Trophoblast cell (in vitro differentiated cells and primary cell): Measurements from ENCODE around the gene PRKCE.

Experiments
- DNase-seq, 2 donors: peaks; one replicate each; pipeline ENCODE4 v3.0.0-alpha.2; 2016
- H2AFZ ChIP-seq: 2 replicates; pipeline ENCODE4 v1.6.1; 2013; ENCODE audit warnings: low read length, moderate library complexity, mild to moderate bottlenecking; ENCODE audit not compliant: insufficient read depth, poor library complexity
- H2AK5ac ChIP-seq: 2 replicates; pipeline ENCODE4 v1.6.1; 2013; ENCODE audit warnings: mild to moderate bottlenecking, low read length
- H2BK120ac ChIP-seq: 2 replicates; pipeline ENCODE4 v1.6.1; 2013; ENCODE audit warnings: low read length, mild to moderate bottlenecking, moderate library complexity; ENCODE audit not compliant: insufficient read depth, poor library complexity
- H2BK12ac ChIP-seq: 2 replicates; pipeline ENCODE4 v1.6.1; 2013; ENCODE audit warnings: mild to moderate bottlenecking, low read length, moderate library complexity
- H2BK5ac ChIP-seq: 2 replicates; pipeline ENCODE4 v1.6.1; 2013; ENCODE audit warnings: low read length, low read depth, moderate library complexity, mild to moderate bottlenecking; ENCODE audit not compliant: poor library complexity
- H3K14ac ChIP-seq: 2 replicates; pipeline ENCODE4 v1.6.1; 2013; ENCODE audit warnings: mild to moderate bottlenecking, low read length
- H3K18ac ChIP-seq: 2 replicates; pipeline ENCODE4 v1.6.1; 2013; ENCODE audit warnings: mild to moderate bottlenecking, low read length
- H3K23ac ChIP-seq: 2 replicates; pipeline ENCODE4 v1.6.1; 2013; ENCODE audit warnings: low read length
- H3K27ac ChIP-seq: 2 replicates; pipeline ENCODE4 v1.5.1; 2013; ENCODE audit warnings: low read depth, mild to moderate bottlenecking, inconsistent platforms, low read length, moderate library complexity
- H3K27me3 ChIP-seq: 2 replicates; pipeline ENCODE4 v1.6.1; 2013; ENCODE audit warnings: inconsistent platforms, mild to moderate bottlenecking, low read length, moderate library complexity; ENCODE audit not compliant: insufficient read depth
- H3K36me3 ChIP-seq, 2 experiments: 1 replicate in 1 of 2; 2 replicates in 1 of 2; pipeline ENCODE4 v1.6.1; 2013; ENCODE audit warnings: low read length in 2 of 2, mild to moderate bottlenecking in 2 of 2, moderate library complexity in 1 of 2; ENCODE audit not compliant: insufficient read depth in 2 of 2, control insufficient read depth in 1 of 2
- H3K4ac ChIP-seq: 2 replicates; pipeline ENCODE4 v1.6.1; 2013; ENCODE audit warnings: low read depth, mild to moderate bottlenecking, low read length, moderate library complexity
- H3K4me1 ChIP-seq, 2 experiments: 1 replicate in 1 of 2; 2 replicates in 1 of 2; pipeline ENCODE4 v1.6.1; 2013; ENCODE audit warnings: low read length in 2 of 2, mild to moderate bottlenecking in 2 of 2, moderate library complexity in 1 of 2; ENCODE audit not compliant: insufficient read depth in 2 of 2, control insufficient read depth in 1 of 2
- H3K4me2 ChIP-seq: 2 replicates; pipeline ENCODE4 v1.6.1; 2013; ENCODE audit warnings: inconsistent platforms, mild to moderate bottlenecking, low read length, moderate library complexity
- H3K4me3 ChIP-seq: 2 replicates; pipeline ENCODE4 v1.5.1; 2013; ENCODE audit warnings: mild to moderate bottlenecking, low read depth, low read length, inconsistent platforms
- H3K79me1 ChIP-seq: one replicate; pipeline ENCODE4 v1.6.1; 2013; ENCODE audit warnings: low read length
- H3K79me2 ChIP-seq: 2 replicates; pipeline ENCODE4 v1.6.1; 2013; ENCODE audit warnings: low read length, mild to moderate bottlenecking; ENCODE audit not compliant: control insufficient read depth, insufficient read depth, poor library complexity
- H3K9ac ChIP-seq: 2 replicates; pipeline ENCODE4 v1.6.1; 2013; ENCODE audit warnings: mild to moderate bottlenecking, low read length
- H3K9me3 ChIP-seq: 2 replicates; pipeline ENCODE4 v1.6.1; 2013; ENCODE audit warnings: low read depth, mild to moderate bottlenecking, control low read depth, inconsistent platforms, low read length; ENCODE audit not compliant: insufficient read depth
- H4K12ac ChIP-seq: 2 replicates; pipeline ENCODE4 v1.6.1; 2013; ENCODE audit warnings: low read depth, mild to moderate bottlenecking, low read length, moderate library complexity
- H4K8ac ChIP-seq: 2 replicates; pipeline ENCODE4 v1.6.1; 2013; ENCODE audit warnings: low read depth, mild to moderate bottlenecking, low read length, moderate library complexity
- H4K91ac ChIP-seq: one replicate; pipeline ENCODE4 v1.6.1; 2013; ENCODE audit warnings: low read depth, mild to moderate bottlenecking, low read length, moderate library complexity
- WGBS: extraction: QIAGEN DNeasy Blood & Tissue Kit; methylation state at CpG from one replicate; pipeline ENCODE4 v1.1.7; 2013; ENCODE audit warnings: missing lambda C conversion rate; ENCODE audit not compliant: insufficient read length, insufficient coverage; ENCODE audit errors: extremely low coverage; 5-methylcytosine and 5-hydroxymethylcytosine counted together

The PRKCE gene

GRCh38 chr2:45617496-45617895 lies 34.0 kb upstream of the PRKCE start:
- H3K4ac ChIP-seq = no peak overlapping the region
- H3K4me1 ChIP-seq = peaks cover 0 to 2% of the 10 kb centered on the region in 2 experiments
- no peak overlapping the region for H3K27ac ChIP-seq
- H4K12ac ChIP-seq = no peak overlapping the region
- H2AFZ ChIP-seq = no peak overlapping the region
- no peak overlapping the region for H3K4me3 ChIP-seq
- H4K8ac ChIP-seq = no peak overlapping the region
- no peaks in the 10 kb centered on the region for H3K79me2 ChIP-seq
- no peaks in the 10 kb centered on the region for H3K36me3 ChIP-seq
- H4K91ac ChIP-seq = no peak overlapping the region
- no peak overlapping the region for H3K18ac ChIP-seq
- H3K27me3 ChIP-seq = no peaks in the 10 kb centered on the region
- H3K23ac ChIP-seq = no peak overlapping the region
- H3K14ac ChIP-seq = no peak overlapping the region
- H2BK120ac ChIP-seq = no peak overlapping the region
- H2BK5ac ChIP-seq = no peak overlapping the region
- H3K4me2 ChIP-seq = no peak overlapping the region
- H3K79me1 ChIP-seq = peaks cover 2% of the 10 kb centered on the region
- no peak overlapping the region for H3K9ac ChIP-seq
- H2AK5ac ChIP-seq = no peak overlapping the region
- DNase-seq = no peak
- H3K9me3 ChIP-seq = no peaks in the 10 kb centered on the region
- no CpG with 5 or more reads among the region's 2 CpGs for WGBS
- H2BK12ac ChIP-seq = no peak overlapping the region

GRCh38 chr2:45622336-45623075 lies 29.0 kb upstream of the PRKCE start:
- Histone ChIP-seq H2AFZ (no peak overlapping the region), H3K4me3 (no peak overlapping the region), H3K9me3 (no peaks in the 10 kb centered on the region), H3K4ac (no peak overlapping the region), H3K4me2 (no peak overlapping the region), H4K12ac (no peak overlapping the region), H3K14ac (no peak overlapping the region), H4K91ac (no peak overlapping the region), H3K9ac (no peak overlapping the region), H3K79me1 (no peaks in the 10 kb centered on the region), H3K4me1 (no peaks in the 10 kb centered on the region), H3K23ac (no peak overlapping the region), H3K79me2 (no peaks in the 10 kb centered on the region), H2BK120ac (no peak overlapping the region), H3K18ac (no peak overlapping the region), H3K27me3 (no peaks in the 10 kb centered on the region), H2BK12ac (no peak overlapping the region), H3K36me3 (no peaks in the 10 kb centered on the region), H3K27ac (no peak overlapping the region), H4K8ac (no peak overlapping the region), H2AK5ac (no peak overlapping the region), H2BK5ac (no peak overlapping the region)
- WGBS = no CpG with 5 or more reads among the region's 6 CpGs
- no peak for DNase-seq

- Histone ChIP-seq H2BK5ac (no peak overlapping the region), H2AK5ac (no peak overlapping the region), H3K4me1 (no peaks in the 10 kb centered on the region), H3K4me2 (no peak overlapping the region), H2AFZ (no peak overlapping the region), H3K79me2 (no peaks in the 10 kb centered on the region), H3K23ac (no peak overlapping the region), H3K9ac (no peak overlapping the region), H3K79me1 (no peaks in the 10 kb centered on the region), H3K27me3 (no peaks in the 10 kb centered on the region), H4K8ac (no peak overlapping the region), H3K9me3 (no peaks in the 10 kb centered on the region), H2BK120ac (no peak overlapping the region), H3K18ac (no peak overlapping the region), H3K36me3 (no peaks in the 10 kb centered on the region), H4K12ac (no peak overlapping the region), H3K4ac (no peak overlapping the region), H3K14ac (no peak overlapping the region), H2BK12ac (no peak overlapping the region), H4K91ac (no peak overlapping the region), H3K27ac (no peak overlapping the region), H3K4me3 (no peak overlapping the region)
- no peak for DNase-seq
- WGBS = no CpG with 5 or more reads among the region's 3 CpGs
These were observed 28.4 kb upstream of the PRKCE start for GRCh38 chr2:45623098-45623497.

- no peak overlapping the region for H4K8ac ChIP-seq
These were observed 25.7 kb upstream of the PRKCE start for GRCh38 chr2:45625824-45626223.

More at GRCh38 chr2:45625824-45626223, 25.7 kb upstream of the PRKCE start:
- no peak overlapping the region for H4K12ac ChIP-seq
- no peaks in the 10 kb centered on the region for H3K79me1 ChIP-seq
- no peak overlapping the region for H3K4ac ChIP-seq
- no peak overlapping the region for H3K14ac ChIP-seq
- H2BK120ac ChIP-seq = no peak overlapping the region
- no peak overlapping the region for H3K4me3 ChIP-seq
- no peak overlapping the region for H3K9ac ChIP-seq
- H3K23ac ChIP-seq = no peak overlapping the region
- H2BK12ac ChIP-seq = no peak overlapping the region
- H2AFZ ChIP-seq = no peak overlapping the region
- H2AK5ac ChIP-seq = no peak overlapping the region
- H4K91ac ChIP-seq = no peak overlapping the region
- no peak for DNase-seq
- H3K27ac ChIP-seq = no peak overlapping the region
- no peak overlapping the region for H3K4me2 ChIP-seq
- no peaks in the 10 kb centered on the region for H3K79me2 ChIP-seq
- no peaks in the 10 kb centered on the region for H3K36me3 ChIP-seq
- no peak overlapping the region for H3K18ac ChIP-seq
- no peak overlapping the region for H2BK5ac ChIP-seq
- H3K9me3 ChIP-seq = no peaks in the 10 kb centered on the region
- H3K27me3 ChIP-seq = no peaks in the 10 kb centered on the region
- no peaks in the 10 kb centered on the region for H3K4me1 ChIP-seq
